HG02938 (cell line): Measurements from ENCODE around the gene IQCM.

Experiments
- ATAC-seq: cut with Tn5 transposase; IDR thresholded peaks from one replicate; pipeline ENCODE4 v1.9.1; 2021; ENCODE audit warnings: mild to moderate bottlenecking, moderate library complexity; ENCODE audit not compliant: unreplicated experiment

The IQCM gene

DNA sequence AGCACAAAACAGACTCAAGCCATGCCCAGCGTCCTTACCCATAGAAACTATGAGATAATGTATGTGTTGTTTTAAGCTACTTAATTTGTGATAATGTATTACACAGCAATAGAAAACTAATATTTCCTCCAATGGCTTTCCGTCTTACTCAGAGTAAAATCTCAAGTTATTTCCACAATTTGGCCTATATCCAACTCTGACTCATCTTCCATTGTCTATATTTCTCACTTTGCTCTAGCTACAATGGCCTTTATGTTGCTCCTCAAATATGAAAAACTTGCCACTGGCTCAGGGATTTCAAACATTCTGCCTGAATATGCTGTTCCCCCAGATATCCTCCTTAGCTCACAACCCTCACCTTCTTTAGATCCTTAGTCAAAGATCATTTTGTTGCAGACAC is 31.6 kb downstream of the IQCM start:
- ATAC-seq = no peak

DNA sequence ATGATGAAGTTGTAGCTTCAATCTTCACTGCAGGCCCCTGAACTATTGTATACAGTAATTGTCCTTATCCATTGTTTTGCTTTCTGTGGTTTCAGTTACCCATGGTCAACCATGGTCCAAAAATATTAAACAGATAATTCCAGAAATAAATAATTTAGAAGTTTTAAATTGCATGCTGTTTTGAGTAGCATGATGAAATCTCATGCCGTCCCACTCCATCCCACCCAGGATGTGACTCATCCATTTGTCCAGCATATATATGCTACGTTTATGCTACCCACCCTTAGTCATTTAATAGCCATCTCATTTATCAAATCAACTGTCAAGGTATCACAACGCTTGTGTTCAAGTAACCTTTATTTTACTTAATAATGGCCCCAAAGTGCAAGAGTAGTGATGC is 34.5 kb downstream of the IQCM start:
- ATAC-seq = no peak

DNA sequence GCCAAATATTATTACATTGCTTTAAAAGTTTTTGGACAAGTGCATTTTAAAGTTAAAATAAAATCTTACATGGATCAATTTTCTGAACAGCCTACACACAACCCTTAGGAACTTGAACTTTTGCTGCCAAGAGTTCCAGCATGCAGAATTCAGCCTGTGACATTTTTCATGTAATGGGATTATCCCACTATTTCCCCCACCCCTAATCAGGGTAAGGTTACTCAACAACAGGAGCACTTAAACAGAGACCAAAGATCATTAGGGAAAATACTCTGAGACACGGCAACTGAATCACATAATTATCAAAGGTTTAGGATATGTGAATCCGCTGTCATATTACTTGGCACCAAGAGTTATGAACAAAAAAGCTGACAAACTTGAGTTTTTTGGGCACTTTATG is 47.2 kb downstream of the IQCM start:
- ATAC-seq = no peak

DNA sequence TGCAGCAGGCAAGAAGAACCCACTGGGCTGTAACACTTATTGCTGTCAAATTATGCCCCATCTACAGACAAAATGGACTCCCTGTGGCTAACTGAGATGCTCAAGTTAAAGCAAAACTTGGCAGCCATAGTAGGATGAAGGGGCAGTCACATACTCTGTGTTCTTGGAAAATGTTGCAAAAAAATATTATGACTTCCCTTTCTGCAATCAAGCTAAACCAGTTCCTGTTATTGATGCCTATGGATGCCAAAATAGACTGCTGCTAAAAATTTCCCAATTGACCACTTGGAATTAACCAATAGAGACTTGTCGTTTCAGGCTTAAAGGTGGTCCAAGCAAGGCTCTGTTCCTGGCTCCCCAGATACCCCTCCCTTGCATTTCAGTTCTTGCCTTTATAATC is 49.5 kb downstream of the IQCM start:
- no peak for ATAC-seq

DNA sequence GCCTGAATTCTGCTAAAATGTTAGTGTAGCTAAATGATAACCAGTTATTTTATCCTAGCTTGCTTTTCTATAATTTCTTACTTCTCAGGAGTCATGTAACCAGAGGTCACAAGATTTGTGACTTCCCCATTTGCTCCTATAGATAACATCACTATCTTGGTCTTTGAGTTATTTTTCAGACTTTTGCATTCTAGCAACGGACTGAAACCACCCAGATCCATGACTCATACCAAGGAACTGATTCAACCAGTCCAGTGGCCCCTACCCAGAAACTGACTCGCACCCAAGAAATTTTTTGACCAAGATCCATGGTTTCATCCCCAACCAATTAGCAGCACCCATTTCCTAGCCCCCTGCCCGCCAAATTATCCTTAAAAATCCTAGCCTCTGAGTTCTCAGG is 50.0 kb downstream of the IQCM start:
- no peak for ATAC-seq

DNA sequence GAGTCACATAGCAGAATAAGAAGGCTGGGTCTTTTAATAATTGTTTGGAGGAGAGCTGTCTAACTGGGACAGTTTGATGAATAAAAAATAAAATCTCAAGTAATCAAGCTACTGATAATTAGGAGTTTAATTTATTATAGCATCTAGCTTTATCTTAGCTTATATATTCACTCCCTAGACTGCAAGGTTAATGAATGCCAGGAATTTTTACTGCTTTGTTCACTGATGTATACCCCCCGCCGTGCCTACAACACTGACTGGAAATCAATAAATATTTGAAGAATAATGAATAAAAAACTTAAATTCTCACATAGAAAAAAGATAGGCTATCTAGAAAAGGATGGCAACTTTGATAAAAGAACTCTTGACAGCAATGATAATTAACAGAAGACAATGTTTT is 59.7 kb downstream of the IQCM start:
- ATAC-seq = no peak

DNA sequence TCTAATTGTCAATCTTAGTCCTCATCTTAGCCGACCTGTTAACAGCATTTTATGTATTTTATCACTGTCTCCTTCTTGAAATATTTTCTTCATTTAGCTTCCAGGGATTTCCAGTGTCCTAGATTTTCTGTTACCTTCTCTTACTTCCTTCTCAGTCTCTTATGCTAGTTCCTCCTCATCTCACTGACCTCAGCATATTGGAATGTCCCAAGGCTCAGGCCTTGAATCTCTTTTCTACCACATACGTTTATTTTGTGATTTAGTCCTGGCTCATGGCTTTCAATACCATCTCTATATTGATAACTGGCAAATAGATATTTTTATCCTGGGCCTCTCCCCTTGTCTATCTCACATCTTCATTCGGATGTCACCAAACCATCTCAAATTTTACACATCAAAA is 61.1 kb downstream of the IQCM start:
- no peak for ATAC-seq

DNA sequence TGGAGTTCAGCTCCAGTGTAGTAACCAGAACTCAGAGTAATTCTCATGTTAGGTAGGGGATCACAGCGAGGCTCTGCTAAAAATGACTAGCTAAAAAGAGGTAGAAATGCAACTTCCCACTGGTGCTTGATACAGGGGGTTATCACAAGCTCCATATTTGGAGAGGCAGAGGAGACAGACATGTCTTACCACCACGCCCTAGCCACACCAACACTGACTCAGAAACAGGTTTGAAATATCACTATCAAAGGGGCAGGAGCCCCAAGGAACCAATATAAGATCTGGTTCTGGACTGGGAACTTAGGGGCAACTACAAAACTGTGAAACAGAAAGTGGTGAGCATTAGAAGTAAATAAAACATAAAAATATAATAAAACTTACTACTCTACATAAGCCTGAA is 62.9 kb downstream of the IQCM start:
- ATAC-seq = no peak

DNA sequence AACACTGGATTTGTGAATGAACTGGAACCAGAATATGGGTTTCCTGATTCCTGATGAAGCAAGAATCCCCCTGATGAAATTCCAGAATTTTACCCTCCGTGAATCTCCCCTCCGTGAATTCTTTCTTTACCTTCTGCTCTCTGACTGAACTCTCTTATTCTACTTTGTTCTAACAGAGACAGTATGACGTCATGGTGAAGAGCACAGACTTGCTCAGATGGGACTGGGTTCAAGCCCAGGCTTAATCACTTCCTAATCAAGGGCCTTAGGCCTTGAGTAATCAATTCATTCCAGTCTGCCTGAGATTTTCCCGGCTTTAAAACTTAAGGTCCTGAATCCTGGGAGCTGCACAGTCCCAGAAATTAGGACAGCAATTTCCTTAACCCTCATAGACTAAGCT is 64.5 kb downstream of the IQCM start:
- no peak for ATAC-seq

DNA sequence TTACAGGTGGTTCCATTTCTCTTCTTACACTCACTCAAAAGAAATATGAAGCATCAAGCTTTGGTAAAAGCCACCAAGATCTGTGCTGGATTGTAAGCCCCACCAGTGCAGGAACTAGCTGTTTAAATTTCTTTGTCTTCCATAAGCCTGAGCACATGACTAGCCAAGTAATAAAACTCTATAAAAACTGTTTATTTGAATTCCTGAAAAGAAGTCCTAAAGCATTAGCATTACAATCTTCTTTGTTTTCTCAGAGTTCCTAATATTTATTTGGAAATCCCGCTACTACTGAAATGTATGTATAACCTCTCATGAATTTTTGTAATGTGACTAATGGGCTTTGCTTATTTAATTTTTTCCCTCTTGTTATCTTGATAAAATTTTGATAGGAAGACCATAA is 65.9 kb downstream of the IQCM start:
- no peak for ATAC-seq

DNA sequence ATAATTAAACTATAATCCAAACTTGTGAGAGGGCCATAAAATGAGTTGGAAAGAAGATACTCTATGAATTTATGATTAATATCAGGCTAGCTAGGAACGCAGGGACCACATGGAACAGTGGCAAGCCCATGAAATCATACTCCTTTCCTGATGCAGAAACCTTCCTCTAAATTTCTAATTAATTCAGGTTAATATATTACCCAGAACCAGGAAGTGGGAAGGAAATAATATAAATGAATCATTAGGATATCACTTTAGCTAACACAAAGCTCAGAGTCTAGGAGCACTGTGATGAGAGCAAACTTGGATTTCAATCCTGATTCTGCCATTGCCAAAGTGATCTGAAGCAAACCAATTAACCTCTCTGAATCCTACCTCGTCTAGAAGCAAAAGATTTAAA is 68.0 kb downstream of the IQCM start:
- no peak for ATAC-seq

DNA sequence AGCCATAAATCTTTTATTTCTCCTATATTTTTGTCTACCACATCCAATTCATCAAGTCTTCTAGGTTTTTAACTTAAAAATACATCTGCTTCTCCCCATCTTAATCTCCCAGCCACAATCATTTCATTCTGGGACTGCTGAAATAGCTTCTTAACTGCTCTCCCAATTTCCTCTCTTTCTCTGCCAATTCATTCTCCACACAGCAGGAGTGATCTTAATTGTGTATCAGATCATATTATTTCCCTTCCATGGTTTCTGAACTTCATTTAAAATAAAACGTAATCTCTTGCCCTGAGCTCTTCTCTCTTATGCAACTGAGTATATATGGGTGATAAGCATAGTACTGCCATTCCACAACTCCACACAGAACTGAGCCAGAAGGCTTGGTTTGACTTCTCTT is 69.4 kb downstream of the IQCM start:
- ATAC-seq = no peak

DNA sequence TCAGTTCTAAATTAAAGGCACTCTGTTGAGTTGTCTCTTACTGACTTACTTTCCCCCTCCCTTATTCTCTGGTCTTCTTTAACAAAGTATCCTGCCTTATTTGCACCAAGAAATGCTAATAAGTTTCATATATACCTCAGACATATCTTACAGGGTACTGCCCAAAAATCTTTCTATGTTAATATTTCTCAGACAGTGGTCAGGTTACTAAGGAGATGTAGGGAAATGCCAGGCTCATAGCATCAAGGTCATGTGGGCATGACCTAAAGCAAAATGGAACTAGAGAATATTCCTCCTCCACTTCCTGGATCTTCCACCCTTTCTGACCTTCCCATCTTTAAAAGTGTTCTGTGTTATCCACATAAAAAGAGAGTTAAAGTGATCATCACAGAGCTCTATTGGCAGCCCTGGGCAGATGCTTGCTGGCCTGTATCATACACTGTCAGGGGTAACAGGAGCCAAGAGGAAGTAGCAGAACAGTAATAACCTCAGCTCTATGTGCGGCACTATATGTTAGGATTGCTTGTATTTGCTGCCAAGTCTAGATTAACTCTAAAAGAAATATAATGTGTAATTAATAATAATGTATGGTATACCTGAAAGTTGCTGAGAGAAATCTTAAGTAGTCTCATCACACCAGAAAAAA is 74.3 kb downstream of the IQCM start:
- no peak for ATAC-seq

DNA sequence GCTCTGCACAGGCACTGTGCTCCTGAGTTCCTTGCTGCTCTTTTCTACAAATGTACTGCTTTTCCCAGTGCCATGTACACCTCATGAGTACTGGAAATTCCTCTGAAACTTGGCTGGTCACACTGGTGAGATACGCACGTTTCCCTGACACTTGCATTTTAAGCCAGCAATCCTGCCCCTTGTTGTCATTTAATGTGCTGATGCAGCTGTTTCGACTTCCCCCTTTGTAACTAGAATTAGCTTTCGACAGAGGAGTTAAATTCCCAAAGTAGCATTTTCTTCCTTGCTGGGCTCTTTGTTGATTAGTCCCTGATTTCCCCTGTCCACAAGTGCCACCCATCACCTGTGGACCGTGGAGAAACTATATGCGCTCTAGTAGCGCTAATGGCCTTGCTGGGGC is 77.5 kb downstream of the IQCM start:
- no peak for ATAC-seq

DNA sequence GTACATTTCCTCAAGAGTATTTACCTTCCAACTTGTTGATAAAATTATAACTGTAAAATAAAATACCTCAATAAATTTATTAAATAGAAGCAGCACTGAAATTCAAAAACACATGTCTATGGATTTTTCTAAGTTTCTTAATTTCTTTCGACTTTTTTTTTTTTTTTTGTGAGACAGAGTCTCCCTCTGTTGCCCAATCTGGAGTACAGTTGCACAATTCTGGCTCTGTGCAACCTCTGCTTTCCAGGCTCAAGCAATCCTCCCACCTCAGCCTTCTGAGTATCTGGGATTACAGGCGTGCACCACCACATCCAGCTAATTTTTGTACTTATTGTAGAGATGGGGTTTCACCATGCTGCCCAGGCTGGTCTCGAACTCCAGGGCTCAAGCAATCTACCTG is 79.8 kb downstream of the IQCM start:
- no peak for ATAC-seq

DNA sequence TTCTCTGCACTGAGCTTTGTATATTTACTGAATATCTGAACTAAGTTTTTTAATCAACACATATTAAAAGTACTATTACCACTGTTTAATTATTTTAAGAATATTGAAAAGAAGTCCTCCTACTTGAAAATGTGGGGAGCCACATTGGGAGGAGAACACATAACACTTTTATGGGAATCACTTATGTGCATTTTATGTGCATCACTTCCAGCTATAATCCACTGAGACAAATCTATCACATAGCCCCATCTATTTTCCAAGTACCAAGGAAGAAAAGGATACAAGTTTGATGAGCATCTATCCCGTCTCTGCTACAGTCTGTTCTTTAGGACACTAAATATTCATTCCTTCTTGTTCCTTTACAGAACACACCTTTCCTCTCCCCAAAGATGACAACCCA is 87.2 kb downstream of the IQCM start:
- ATAC-seq = no peak

DNA sequence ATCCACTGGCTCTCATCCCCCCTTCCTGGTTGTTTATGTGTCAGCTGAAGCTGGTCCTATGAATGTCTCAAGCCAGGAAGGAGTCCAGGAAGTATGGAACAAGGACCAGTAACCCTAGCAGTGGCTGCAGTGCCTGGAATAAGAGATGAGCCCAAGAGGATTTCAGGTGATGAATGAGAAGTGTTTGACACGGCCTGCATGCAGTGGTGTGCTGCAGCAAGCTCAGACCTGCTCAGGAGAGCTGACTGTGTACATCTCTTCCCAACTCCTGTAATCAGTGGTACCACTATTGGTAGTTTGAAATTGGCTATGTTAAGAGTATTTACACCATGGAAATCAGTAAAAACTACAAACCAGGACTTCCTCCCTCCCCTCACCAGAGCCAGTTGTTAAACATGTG is 88.0 kb downstream of the IQCM start:
- ATAC-seq = no peak

DNA sequence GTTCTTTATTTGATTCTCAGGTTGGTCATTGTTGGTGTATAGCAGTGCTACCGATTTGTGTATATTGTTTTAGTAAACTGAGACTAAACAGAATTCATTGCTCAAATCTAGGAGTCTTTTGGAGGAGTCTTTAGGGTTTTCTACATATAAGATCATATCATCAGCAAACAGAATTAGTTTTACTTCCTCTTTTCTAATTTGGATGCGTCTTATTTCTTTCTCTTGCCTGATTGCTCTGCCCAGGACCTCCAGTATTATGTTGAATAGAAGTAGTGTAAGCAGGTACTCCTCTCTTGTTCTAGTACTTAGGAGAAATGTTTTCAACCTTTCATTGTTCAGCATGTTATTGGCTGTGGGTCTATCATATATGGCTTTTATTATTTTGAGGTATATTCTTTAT is 92.6 kb downstream of the IQCM start:
- ATAC-seq = no peak

DNA sequence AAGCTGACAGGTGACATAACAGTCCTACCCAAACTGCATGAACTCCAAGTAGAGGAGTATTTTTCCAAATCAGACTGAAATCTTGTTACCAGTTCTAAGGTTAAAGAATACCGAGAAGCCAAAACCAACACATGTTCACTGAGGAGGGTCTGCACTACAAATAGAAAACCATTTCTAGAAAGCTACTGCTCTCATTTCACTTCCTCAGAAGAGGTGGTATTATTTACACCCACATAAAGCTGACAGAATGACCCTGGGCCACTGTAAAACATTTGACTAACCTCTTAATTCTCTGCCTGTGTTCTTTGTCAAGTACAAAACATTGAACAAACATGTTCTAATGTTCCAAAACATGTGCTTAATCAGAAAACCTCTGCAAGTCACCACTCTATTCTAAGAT is 95.8 kb downstream of the IQCM start:
- ATAC-seq = peak; percentile 50

DNA sequence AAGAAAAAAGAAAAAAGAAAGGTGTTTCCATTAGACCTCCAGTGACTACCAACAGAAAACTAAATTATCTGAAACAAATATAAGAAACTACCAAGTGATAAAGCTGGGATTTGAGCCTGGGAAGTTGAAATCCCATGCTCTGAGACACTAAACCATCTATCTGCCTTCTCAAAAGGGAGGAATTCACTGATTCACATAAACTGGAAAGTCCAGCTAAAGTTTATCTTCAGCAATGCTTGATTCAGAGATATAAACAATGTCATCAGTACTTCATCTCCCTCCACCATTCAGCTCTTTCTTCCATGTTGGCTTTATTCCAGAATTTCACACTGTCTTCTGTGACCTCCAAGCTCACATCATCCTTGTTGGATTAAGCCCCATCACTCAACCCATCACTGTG is 96.3 kb downstream of the IQCM start:
- ATAC-seq = no peak

DNA sequence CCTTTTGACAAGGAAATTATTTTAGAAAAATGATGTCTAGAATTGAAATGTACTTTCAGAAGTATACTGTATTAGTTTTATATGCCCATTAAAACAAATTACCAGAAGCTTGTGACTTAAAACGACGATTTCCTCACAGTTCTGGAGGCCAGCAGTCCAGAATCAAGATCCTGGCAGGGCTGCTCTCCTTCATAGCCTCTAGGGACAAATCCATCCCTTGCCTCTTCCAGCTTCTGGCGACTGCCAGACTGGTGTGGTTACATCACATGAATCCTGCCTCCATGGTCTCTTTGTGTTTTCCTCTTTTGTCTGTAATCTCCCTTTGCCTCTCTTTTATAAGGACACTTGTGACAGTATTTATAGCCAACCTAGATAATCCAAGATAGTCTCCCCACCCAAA is 97.1 kb downstream of the IQCM start:
- no peak for ATAC-seq

DNA sequence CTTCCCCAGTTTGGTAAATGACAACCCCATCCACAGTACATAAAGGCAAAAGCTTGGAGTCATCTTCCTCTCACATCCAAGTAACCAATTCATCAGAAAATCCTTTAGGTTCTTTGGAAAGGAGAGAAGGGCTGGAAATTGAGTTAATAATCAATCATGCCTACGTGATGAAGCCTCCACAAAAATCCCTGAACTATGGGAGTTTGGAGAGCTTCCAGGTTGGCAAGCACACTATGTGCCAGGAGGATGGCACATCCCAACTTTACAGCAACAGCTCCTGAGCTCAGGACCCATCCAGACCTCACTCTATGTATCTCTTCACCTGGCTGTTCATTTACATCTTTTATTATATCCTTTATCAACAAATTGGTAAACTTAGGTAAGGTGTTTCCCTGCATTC is 98.9 kb downstream of the IQCM start:
- no peak for ATAC-seq

DNA sequence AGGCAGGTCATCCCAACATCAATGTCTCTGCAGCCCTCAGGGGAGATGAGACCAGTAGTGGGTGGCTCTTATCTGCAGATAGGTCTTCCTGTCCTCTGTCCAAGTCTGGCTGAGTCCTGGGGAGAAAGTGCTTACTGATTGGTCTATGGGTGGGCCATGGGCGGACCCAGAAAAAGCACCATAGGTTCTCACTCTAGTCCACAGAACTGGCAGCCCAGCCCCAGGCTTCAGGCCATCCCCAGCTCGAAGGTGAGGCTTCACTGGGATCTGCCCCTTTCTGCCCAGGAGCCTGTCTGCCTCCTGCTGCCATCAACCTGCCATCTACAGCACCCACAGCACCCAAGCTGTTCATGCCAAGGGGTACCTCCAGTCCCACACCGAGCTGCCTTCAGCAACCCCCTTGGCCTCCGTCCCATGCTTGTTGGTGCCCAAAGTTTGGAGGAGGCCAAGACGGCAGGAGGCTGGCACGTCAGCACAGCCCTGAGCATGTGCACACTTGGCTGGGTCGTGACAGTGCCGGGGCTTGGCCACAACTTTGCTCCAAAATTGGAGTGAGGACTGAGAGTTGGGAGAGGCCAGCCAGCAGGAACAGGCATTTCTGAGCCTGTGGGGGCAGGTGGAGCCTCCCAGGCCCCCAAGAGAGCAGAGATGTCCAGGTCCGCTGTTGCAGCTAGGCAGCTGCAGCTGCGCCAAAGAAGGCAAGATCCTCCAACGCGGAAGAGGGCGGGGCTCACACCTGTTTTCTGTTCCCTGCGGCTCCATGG is 99.6 kb downstream of the IQCM start:
- ATAC-seq = no peak
